Activated T-helper 1 cell treated with anti-CD3 and anti-CD28 coated beads, Interleukin-2, amount 50 U/mL, for 16 hours (primary cell): ENCODE measurements around the gene DLL4.
"Not testable (repeated sequence)": the region's sequence is repeated elsewhere in the genome, so short reads cannot be mapped to it uniquely, and the experiment has no call there.

Experiments used
- DNase-seq, 2 donors: peaks; one replicate each; pipeline ENCODE4 v3.0.0-alpha.2; 2020; ENCODE audit warnings: low read depth in 1 of 2, low spot score in 1 of 2

Gene DLL4

GRCh38 chr15:40957581-40958051 is 28.5 kb downstream of the DLL4 start:
- DNase-seq, result no peak

- no peak for DNase-seq
Observed at GRCh38 chr15:40958146-40958545, 29.0 kb downstream of the DLL4 start.

- DNase-seq, result no peak
Observed at GRCh38 chr15:40958723-40959122, 29.6 kb downstream of the DLL4 start.

- DNase-seq, result no peak
Observed at GRCh38 chr15:40959331-40960141, 30.4 kb downstream of the DLL4 start.

- no peak for DNase-seq
Observed at GRCh38 chr15:40960151-40960885, 31.2 kb downstream of the DLL4 start.

GRCh38 chr15:40960925-40961324 is 31.8 kb downstream of the DLL4 start:
- no peak for DNase-seq

- not testable (repeated sequence) for DNase-seq
Observed at GRCh38 chr15:40961740-40962139, 32.6 kb downstream of the DLL4 start.

- DNase-seq, result not testable (repeated sequence)
Observed at GRCh38 chr15:40962317-40962716, 33.2 kb downstream of the DLL4 start.

GRCh38 chr15:40963201-40963600 is 34.1 kb downstream of the DLL4 start:
- no peak for DNase-seq

- DNase-seq, result no peak
Observed at GRCh38 chr15:40964006-40964405, 34.9 kb downstream of the DLL4 start.

- DNase-seq, result no peak
Observed at GRCh38 chr15:40964634-40965033, 35.5 kb downstream of the DLL4 start.

- no peak for DNase-seq
Observed at GRCh38 chr15:40968290-40969085, 39.3 kb downstream of the DLL4 start.

- DNase-seq, result no peak
Observed at GRCh38 chr15:40969363-40969762, 40.2 kb downstream of the DLL4 start.

- no peak for DNase-seq
Observed at GRCh38 chr15:40974879-40975278, 45.7 kb downstream of the DLL4 start.

- no peak for DNase-seq
Observed at GRCh38 chr15:40976819-40977218, 47.7 kb downstream of the DLL4 start.

- DNase-seq, result no peak
Observed at GRCh38 chr15:40978141-40978540, 49.0 kb downstream of the DLL4 start.

GRCh38 chr15:40978562-40978961 is 49.4 kb downstream of the DLL4 start:
- no peak for DNase-seq

- no peak for DNase-seq
Observed at GRCh38 chr15:40981186-40981585, 52.0 kb downstream of the DLL4 start.

GRCh38 chr15:40982855-40983254 is 53.7 kb downstream of the DLL4 start:
- DNase-seq, result no peak

GRCh38 chr15:40984406-40984805 is 55.3 kb downstream of the DLL4 start:
- no peak for DNase-seq

GRCh38 chr15:40984964-40985363 is 55.8 kb downstream of the DLL4 start:
- DNase-seq, result no peak
